Measurements from ENCODE around the gene BEST4.
A peak's percentile ranks its signal among the peaks of the same experiment; 100 is the strongest.
"Not testable (repeated sequence)": the region's sequence is repeated elsewhere in the genome, so short reads cannot be mapped to it uniquely, and the experiment has no call there.

Gene BEST4

DNA sequence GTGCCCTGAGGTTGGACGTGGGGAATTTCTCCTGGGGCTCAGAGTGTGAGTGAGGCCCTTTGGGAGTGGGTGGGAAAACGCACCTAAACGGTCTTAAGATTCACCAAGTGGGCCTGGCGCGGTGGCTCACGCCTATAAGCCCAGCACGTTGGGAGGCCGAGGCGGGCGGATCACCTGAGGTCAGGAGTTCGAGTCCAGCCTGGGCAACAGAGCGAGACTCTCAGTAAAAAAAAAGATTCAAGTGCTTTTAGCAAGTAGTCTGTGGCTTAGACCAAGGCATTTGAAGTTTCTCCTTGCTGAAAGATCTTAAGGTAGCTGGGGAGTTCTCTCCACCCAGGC is 11.3 kb downstream of the BEST4 start:
- no peak for FAIRE-seq

DNA sequence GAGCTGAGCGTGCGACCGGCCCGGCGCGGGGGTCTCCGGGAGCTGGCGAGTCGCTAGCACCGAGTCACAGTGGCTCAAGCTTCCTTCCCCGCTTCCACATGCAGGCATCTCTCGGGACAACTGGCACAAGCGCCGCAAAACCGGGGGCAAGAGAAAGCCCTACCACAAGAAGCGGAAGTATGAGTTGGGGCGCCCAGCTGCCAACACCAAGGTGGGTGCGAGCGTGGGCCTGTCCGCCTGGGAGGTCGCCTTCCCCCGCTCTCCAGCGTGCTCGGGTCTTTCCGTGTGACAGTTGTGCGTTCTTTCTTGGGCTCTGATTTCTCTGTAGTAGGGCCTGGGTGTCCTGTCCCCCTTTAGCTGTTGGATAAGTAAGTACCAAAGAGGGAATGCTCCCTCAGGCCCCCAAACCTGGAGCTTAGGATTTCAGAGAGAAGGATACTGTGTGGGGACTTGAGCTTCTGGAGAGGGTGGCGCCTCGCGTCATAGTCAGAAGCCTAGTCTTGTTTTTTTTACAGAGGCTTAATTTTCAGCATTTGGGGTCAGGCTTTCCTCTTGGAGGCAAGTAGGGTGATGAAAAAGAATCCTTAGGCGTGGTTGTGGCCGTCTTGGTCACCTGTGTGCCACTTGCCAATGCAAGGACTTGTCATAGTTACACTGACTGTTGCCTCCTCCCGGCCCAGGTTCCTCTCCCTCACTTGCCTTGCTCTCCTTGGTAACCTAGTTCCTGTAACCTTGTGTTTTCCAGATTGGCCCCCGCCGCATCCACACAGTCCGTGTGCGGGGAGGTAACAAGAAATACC is 11.8 kb downstream of the BEST4 start:
- FAIRE-seq = no peak

GRCh38 chr1:44775078-44775929 is 12.7 kb downstream of the BEST4 start, which contains the start of gene RPS8:
TSS of gene RPS8 (plus strand) at chr1:44775540. CDS start at chr1:44775597, 57 bp downstream.
- no peak for FAIRE-seq

GRCh38 chr1:44766421-44766820 is 21.5 kb downstream of the BEST4 start:
- FAIRE-seq = not testable (repeated sequence)

DNA sequence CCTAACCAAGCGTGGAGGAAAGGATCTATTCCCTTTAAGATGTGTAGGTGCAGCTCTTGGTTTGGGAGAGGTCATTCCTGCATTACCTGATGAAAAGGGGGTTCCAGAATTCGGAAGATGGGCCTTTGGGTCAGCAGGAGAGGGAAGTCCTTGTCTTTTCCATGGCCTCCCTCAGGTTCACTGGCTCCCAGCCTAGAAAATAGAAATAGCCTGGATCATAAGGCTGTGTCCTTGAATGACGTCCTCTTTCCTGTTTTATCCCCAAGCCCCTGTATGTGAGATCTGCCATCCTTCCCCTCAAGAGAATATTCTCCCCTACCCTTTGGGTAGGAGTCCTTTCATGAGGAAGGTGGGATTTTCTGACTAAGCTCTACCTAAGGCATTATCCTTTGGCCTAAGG is 27.1 kb downstream of the BEST4 start:
- no peak for FAIRE-seq

DNA sequence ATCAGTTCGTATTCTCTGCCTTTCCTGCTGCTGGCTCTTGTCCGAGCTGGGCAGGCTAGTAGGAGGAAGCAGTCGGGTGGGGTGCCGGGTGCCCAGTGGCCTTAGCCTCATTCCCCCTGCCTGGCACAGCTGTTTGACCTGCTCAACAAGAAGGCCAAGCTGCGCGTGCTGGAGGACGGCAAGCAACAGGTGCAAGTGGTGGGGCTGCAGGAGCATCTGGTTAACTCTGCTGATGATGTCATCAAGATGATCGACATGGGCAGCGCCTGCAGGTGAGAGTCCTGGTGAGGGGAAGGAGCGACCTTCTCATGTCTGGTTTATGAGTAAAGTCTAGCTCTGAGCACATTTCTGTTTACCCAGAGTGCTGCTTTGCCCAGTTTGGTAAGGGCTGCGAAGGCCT is 28.9 kb downstream of the BEST4 start:
- FAIRE-seq = no peak

DNA sequence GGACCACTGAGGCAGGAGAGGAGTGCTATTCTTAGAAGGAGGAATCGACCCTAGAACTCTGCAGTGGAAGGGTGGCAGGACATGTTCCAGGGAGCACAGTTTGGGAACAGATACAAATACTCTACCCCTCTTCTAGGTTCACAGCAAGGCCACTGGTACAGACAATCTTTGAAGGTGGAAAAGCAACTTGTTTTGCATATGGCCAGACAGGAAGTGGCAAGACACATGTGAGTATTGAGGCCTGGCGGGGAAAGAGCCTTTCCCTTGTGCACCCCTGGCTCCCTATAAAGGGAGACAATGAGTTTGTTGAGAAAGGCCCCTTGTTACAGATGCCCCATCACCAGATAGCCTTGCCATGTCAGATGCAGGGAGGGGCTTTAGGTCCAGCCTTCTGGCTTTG is 30.6 kb downstream of the BEST4 start:
- no peak for FAIRE-seq

DNA sequence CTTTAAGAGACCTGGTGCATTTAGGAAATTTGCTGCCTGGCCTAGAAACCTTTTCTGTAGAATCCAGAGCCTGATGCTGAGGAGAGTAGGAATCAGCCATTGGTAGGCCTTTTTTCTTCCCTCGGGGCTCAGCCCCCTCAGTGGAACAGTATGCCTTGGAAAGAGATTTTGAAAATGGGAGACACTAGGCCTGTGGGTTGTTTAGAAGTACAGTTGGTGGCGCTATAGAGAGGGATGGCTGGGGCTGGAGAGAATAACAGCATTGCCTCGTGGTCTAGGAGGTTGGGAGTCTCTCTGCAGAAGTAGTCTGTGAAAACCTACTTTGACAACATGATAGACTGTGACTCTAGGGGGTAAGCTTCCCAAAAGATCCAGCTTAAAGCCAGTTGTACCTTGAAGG is 40.1 kb downstream of the BEST4 start:
- FAIRE-seq = no peak

GRCh38 chr1:44743211-44743610 is 44.8 kb downstream of the BEST4 start:
- no peak for FAIRE-seq

- FAIRE-seq = no peak
These were observed 47.8 kb downstream of the BEST4 start for GRCh38 chr1:44740179-44740617.

GRCh38 chr1:44739307-44740178 is 48.4 kb downstream of the BEST4 start, which contains the start of gene KIF2C:
TSS of gene KIF2C (plus strand) at chr1:44739837. CDS start at chr1:44739933, 96 bp downstream.
- peak; percentile 95 for FAIRE-seq

- not testable (repeated sequence) for FAIRE-seq
These were observed 49.0 kb downstream of the BEST4 start for GRCh38 chr1:44738953-44739306.

GRCh38 chr1:44735992-44736391 is 52.0 kb downstream of the BEST4 start:
- FAIRE-seq = no peak

DNA sequence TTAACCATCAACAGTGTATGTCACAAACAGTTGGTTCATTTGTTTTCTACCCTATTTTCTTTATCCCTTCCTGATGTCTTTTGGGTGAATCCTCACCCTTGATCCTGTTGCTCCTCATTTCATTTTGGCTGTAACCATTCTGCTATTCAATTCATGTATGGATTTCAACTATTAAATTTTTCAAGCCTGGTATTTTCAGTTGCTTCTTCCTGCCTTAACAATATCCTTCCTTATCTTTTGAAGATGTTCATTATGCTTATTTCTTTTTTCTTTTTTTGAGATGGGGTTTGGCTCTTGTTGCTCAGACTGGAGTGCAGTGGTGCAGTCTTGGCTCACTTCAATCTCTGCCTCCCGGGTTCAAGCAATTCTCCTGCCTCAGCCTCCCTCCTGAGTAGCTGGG is 54.2 kb downstream of the BEST4 start:
- FAIRE-seq = no peak

Data from endometrium (tissue), 2 donors.